Stimulated activated CD8-positive, alpha-beta memory T cell treated with anti-CD3 and anti-CD28 coated beads, Interleukin-4, amount 100 ng/mL, for 48 hours (primary cell): Measurements from ENCODE around the gene BTBD6.

Source experiments
- DNase-seq: peaks from one replicate; pipeline ENCODE4 v3.0.0-alpha.2; 2020

Gene BTBD6

GRCh38 chr14:105248368-105249181, at the start of gene BTBD6:
Gene BTBD6, plus strand, starts transcription at chr14:105248533. Its CDS starts 179 bp downstream, at chr14:105248712.
- peak; percentile 89 for DNase-seq

GRCh38 chr14:105198588-105198987, 49.7 kb upstream of the BTBD6 start:
- DNase-seq: no peak

- no peak for DNase-seq
Measured at GRCh38 chr14:105199093-105199492, 49.2 kb upstream of the BTBD6 start.

- DNase-seq: no peak
Measured at GRCh38 chr14:105200074-105200473, 48.3 kb upstream of the BTBD6 start.

- DNase-seq: no peak
Measured at GRCh38 chr14:105200641-105201040, 47.7 kb upstream of the BTBD6 start.

- DNase-seq: no peak
Measured at GRCh38 chr14:105201156-105201924, 47.0 kb upstream of the BTBD6 start.

GRCh38 chr14:105201925-105202513, 46.3 kb upstream of the BTBD6 start:
- peak; percentile 60 for DNase-seq

GRCh38 chr14:105203057-105203531, 45.2 kb upstream of the BTBD6 start:
- DNase-seq: peak; percentile 84

- no peak for DNase-seq
Measured at GRCh38 chr14:105203701-105204100, 44.6 kb upstream of the BTBD6 start.

- no peak for DNase-seq
Measured at GRCh38 chr14:105204206-105204930, 44.0 kb upstream of the BTBD6 start.

GRCh38 chr14:105204931-105205672, 43.2 kb upstream of the BTBD6 start:
- no peak for DNase-seq

- DNase-seq: no peak
Measured at GRCh38 chr14:105205673-105206208, 42.6 kb upstream of the BTBD6 start.

- DNase-seq: no peak
Measured at GRCh38 chr14:105206873-105207272, 41.5 kb upstream of the BTBD6 start.

- no peak for DNase-seq
Measured at GRCh38 chr14:105207460-105207901, 40.9 kb upstream of the BTBD6 start.

- no peak for DNase-seq
Measured at GRCh38 chr14:105207996-105208737, 40.2 kb upstream of the BTBD6 start.

GRCh38 chr14:105208738-105209075, 39.6 kb upstream of the BTBD6 start:
- DNase-seq: no peak

GRCh38 chr14:105209091-105209490, 39.2 kb upstream of the BTBD6 start:
- no peak for DNase-seq

- DNase-seq: no peak
Measured at GRCh38 chr14:105209646-105210045, 38.7 kb upstream of the BTBD6 start.

- no peak for DNase-seq
Measured at GRCh38 chr14:105210266-105211025, 37.9 kb upstream of the BTBD6 start.

GRCh38 chr14:105211086-105211757, 37.1 kb upstream of the BTBD6 start:
- DNase-seq: no peak
